OCI-LY1 (cell line): ENCODE results near the gene MAP4K4.

Experiments used
- CTCF ChIP-seq: fragments of 200-600 bp; sonication (generic), shearing (Covaris generic); IDR thresholded peaks from 2 replicates; pipeline ENCODE4 v1.5.1; 2017; ENCODE audit warnings: mild to moderate bottlenecking, antibody characterized with exemption, low read length, moderate library complexity, mixed read lengths
- EZH2 ChIP-seq: fragments of 200-600 bp; sonication (generic), shearing (Covaris generic); IDR thresholded peaks from 2 replicates; pipeline ENCODE4 v1.8.0; 2017; ENCODE audit warnings: borderline replicate concordance, mixed run types, mild to moderate bottlenecking, antibody characterized with exemption, low read length, moderate library complexity, mixed read lengths

GRCh38 chr2:101848769-101849410, 151.4 kb downstream of the MAP4K4 start:
- TF ChIP-seq CTCF (no peak), EZH2 (no peak)
